Urothelium cell line (cell line): ENCODE data around the gene SCYL2.
"Not testable (repeated sequence)": the region's sequence is repeated elsewhere in the genome, so short reads cannot be mapped to it uniquely, and the experiment has no call there.

Source experiments
- DNase-seq: peaks from one replicate; pipeline ENCODE4 v3.0.0; 2011; ENCODE audit warnings: low spot score, mixed read lengths
- FAIRE-seq: peaks from 2 replicates; lab custom pipeline; 2011; peaks lifted over from hg19 to GRCh38; lab: Jason Lieb, UNC

The SCYL2 gene

DNA sequence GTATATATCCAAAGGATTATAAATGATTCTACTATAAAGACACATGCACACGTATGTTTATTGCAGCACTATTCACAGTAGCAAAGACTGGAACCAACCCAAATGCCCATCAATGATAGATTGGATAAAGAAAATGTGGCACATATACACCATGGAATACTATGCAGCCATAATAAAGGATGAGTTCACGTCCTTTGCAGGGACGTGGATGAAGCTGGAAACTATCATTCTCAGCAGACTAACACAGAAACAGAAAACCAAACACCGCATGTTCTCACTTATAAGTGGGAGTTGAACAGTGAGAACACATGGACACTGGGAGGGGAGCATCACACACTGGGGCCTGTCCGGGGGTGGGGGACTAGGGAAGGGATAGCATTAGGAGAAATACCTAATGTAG, 41.2 kb downstream of the SCYL2 start:
- FAIRE-seq, DNase-seq: not testable (repeated sequence)

DNA sequence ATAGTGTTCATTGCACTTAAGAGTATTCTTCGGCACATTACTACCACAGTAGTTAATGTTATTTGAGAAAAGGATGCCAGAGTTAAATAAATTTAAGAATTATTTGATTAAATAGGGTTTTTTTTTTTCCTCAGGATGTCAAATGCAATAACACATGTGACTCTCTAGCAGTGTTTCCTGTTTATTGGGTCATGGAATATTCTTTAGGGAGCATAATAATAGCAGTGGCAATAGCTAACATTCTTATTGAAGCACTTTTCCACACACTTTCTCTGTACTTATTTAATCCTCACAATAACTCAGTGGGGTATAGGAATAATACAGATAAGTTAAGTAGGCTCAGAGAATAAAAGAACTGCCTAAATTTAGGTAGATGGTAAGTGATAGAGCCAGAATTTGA, 44.3 kb downstream of the SCYL2 start:
- DNase-seq (no peak), FAIRE-seq (no peak)

DNA sequence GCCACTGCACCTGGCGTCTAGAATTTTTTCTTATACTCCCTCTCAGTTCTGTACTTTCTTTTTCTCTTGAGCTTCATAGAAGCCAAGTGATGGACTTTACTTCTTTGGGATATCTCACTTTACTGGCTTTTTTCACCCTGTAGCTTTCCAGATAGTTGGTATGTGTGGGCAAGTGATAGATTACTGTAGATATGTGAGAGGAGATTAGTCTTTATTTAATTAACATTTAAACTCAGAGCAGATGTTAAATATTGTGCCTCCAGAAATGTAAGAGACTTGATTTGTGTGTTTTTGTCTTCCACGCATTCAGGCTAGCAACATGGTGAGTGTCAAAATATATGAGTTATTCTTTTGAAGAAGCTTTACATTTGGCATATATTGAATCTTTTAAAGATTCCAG, 50.4 kb downstream of the SCYL2 start:
- DNase-seq (no peak), FAIRE-seq (no peak)

GRCh38 chr12:100324498-100324897, 57.5 kb downstream of the SCYL2 start:
- DNase-seq (no peak), FAIRE-seq (no peak)

DNA sequence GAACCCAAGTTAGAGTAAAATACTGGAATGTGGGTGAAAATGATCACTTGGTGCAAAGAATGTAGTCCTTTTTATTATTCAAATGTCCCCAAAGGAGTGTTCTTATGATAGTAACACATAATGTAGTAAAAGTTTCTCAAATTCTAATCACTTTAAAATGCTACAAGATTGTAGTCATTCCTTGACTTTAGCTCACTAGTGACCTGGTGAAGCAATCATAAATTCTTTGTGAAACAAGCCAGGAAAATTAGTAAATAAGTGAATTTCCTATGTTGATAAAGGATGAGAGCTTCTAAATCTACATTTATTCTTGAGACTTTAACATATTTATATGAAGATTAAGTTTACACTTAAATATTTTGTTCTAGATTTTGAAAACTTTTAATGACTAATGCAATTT, 59.2 kb downstream of the SCYL2 start:
- DNase-seq (no peak), FAIRE-seq (no peak)

GRCh38 chr12:100329800-100330199, 62.8 kb downstream of the SCYL2 start:
- DNase-seq (no peak), FAIRE-seq (no peak)

GRCh38 chr12:100331871-100332270, 64.9 kb downstream of the SCYL2 start:
- FAIRE-seq (no peak), DNase-seq (no peak)

DNA sequence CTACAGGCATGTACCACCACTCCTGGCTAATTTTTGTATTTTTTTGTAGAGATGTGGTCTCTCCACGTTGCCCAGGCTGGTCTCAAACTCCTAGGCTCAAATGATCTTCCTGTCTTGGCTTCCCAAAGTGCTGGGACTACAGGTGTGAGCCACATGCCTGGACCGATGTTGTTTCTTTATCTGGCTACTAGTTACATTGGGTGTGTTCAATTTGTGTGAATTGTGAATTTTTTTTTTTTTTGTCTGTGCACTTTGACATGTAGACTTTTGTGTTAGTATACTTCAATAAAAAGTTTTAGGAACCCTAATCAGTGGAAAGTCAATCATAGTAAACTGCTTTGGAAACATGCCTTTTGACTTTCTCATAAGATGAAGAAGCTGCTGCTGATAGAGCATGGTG, 65.9 kb downstream of the SCYL2 start:
- FAIRE-seq, result no peak
- no peak for DNase-seq

- no peak for FAIRE-seq
- no peak for DNase-seq
Measured at GRCh38 chr12:100337299-100337698, 70.3 kb downstream of the SCYL2 start.

DNA sequence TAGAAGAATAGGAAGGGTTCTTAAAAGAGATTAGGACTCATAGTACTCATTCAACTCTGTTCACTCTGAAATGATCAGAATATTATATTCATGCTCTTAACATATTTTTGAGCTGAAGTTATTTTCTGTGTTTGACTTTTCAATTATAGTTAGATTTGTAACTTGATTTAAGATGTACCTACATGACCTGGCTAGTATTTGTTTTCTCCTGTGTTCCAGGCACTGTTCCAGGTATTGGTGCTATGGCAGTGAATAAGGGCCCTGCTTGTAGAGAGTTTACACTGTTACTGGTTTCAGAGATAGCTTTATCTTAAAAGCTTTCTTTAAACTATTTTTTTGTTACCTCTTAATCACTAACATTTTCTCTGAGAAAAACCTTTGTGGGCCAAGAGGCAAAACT, 70.8 kb downstream of the SCYL2 start:
- DNase-seq (no peak), FAIRE-seq (no peak)

DNA sequence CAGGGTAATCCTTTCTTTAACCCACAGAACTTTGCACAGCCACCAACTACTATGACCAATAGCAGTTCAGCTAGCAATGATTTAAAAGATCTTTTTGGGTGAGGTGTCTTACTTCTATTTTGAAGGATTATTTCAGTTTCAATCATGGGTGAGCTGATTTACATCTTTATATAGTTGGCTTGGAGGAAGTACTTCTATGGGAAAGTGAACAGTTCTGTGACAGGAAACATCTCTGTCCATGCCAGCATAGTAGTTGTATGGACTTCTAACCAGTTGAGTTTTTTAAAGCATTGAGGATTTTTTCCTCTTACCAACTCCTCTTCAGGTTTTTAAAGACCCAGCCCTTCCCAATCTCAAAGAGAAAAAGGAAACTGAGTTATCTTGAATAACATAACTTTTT, 72.1 kb downstream of the SCYL2 start:
- DNase-seq (no peak), FAIRE-seq (no peak)

DNA sequence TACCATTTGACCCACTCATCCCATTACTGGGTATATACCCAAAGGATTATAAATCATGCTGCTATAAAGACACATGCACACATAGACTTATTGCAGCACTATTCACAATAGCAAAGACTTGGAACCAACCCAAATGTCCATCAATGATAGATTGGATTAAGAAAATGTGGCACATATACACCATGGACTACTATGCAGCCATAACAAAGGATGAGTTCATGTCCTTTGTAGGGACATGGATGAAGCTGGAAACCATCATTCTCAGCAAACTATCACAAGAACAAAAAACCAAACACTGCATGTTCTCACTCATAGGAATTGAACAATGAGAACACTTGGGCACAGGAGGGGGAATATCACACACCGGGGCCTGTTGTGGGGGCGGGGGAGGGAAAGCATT, 75.9 kb downstream of the SCYL2 start:
- FAIRE-seq, DNase-seq: not testable (repeated sequence)

- not testable (repeated sequence) for FAIRE-seq, DNase-seq
Measured at GRCh38 chr12:100344351-100344750, 77.4 kb downstream of the SCYL2 start.

- FAIRE-seq, result no peak
- no peak for DNase-seq
Measured at GRCh38 chr12:100345020-100345767, 78.2 kb downstream of the SCYL2 start.

DNA sequence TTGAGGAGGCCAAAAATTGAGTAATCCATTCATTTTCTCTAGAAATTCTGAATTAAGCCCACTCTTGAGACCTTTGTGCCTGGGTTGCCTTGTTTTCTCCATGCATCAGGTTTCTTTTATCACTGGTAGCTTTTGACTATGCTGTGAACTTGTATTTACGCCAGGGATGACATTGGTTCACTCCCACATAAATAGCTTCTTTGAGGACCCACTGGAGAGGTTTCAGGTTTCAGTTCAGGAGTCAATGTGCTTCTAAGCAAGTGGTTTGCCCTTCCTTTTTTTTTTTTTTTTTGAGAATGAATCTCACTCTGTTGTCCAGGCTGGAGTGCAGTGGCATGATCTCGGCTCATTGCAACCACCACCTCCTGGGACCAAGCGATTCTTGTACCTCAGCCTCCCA, 79.7 kb downstream of the SCYL2 start:
- DNase-seq, result no peak
- FAIRE-seq, result no peak

- no peak for FAIRE-seq
- DNase-seq, result peak; percentile 8
Measured at GRCh38 chr12:100348657-100349454, 81.9 kb downstream of the SCYL2 start.

DNA sequence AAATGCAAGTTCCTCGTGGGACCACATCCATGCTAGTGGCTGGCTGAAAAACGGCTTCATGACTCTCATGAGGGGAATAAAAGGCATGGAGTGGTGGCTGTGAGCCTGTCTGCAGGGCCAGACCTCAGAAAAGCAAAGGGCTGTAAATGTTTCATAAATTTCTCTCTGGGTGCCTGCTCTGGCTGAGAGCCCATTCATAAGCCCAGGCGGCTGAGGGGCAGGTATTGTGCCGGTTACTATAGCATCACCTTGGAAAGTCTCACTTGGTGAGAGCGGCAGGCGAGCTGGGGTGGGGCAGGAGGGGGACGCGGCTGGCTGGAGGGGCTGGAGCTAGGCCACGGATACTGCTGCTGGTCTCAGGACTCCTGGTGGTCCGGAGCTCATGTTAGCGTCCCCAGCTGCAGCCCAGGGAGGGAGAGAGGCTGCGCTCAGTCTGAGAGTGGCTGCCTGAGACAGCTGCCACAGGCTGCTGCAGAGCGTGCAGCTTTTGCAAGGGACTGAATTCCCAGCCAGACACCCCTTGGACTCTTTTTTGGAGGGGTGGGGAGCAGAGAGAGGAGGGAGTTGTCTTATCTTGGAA, 89.8 kb downstream of the SCYL2 start, which contains the start of gene SLC17A8:
SLC17A8 (plus strand) TSS at position 431 of the 580 bp plus-strand sequence. CDS start 318 bp downstream, outside the sequence.
- FAIRE-seq, result no peak
- DNase-seq, result no peak

- FAIRE-seq (no peak), DNase-seq (no peak)
Measured at GRCh38 chr12:100359248-100359647, 92.3 kb downstream of the SCYL2 start.

DNA sequence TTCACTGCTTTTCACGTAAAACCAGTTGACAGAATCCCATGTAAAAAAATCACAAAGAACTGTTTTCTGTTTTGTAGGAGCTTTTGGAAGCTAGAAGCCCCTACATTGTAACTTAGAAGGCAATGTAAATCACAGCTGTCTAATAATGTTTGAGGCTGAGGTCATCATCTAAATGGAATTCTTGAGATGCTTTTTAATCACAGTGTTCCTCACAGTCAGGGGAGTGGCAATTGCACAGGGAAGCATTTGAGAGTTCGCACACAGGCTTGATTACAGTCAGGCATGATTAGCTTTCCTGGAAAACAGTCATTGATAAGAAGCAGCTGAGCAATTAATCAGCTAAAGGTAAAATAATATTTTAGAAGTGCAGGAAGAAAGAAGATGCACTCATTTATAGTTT, 92.8 kb downstream of the SCYL2 start:
- DNase-seq (peak; percentile 35), FAIRE-seq (no peak)

DNA sequence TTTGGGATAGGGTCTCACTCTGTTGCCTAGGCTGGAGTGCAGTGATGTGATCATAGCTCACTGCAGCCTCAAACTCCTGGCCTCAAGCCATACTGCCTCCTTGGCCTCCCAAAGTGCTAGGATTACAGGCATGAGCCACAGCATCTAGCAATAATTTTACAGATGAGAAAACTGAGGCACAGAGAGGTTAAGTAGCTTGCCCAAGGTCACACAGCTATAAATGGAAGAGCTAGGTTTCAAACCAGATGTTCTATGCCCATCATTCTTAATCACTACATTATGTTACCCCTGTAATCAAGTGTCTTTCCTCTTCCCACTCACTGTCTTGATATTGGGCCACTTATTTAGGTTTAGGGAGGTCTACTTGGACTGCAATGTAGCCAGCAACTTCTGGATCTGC, 93.5 kb downstream of the SCYL2 start:
- no peak for FAIRE-seq
- DNase-seq, result no peak

- DNase-seq (no peak), FAIRE-seq (no peak)
Measured at GRCh38 chr12:100364324-100364723, 97.3 kb downstream of the SCYL2 start.

DNA sequence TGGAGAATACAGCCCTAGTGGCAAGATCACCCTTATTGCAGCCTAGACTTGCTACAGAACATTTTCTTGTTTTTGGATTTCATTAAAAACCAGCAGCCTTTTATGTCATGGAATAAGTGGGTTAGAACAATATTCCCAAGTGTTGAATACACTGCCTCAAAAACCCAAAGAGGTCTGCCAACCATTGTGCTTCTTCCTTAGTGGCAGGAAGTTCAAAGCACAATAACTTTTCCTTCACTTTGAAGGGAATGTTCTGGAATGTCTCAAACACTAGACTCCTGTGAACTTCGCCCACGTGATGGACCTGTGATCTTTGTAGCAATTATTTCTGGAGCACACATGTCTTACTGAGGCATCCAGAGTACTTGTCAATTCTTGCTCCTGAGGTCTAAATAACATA, 98.4 kb downstream of the SCYL2 start:
- no peak for FAIRE-seq

More for the DNA sequence above, 98.4 kb downstream of the SCYL2 start:
- DNase-seq, result no peak
